Upper lobe of left lung (tissue), 4 donors: ENCODE measurements around the gene IFNGR2.
"Not testable (repeated sequence)": the region's sequence is repeated elsewhere in the genome, so short reads cannot be mapped to it uniquely, and the experiment has no call there.

ENCODE experiments used
- POLR2A ChIP-seq, 4 donors: fragments of 450-650 bp; IDR thresholded peaks; one replicate each; pipeline ENCODE4 v1.5.1; 2016 to 2017; ENCODE audit warnings: antibody characterized with exemption in 4 of 4, mild to moderate bottlenecking in 2 of 4
- POLR2AphosphoS5 ChIP-seq, 2 donors: sonication (generic); formaldehyde crosslinking; IDR thresholded peaks; one replicate each; pipeline ENCODE4 v1.5.1; 2017; ENCODE audit warnings: antibody characterized with exemption in 2 of 2
- TF ChIP-seq, protein P1 (sequence below), 6 experiments: fragments of 450-650 bp in 4 of 6; fragments of 200-600 bp in 2 of 6; sonication (generic) in 2 of 6; IDR thresholded peaks; one replicate each; pipeline ENCODE4 v1.5.1; 2016 to 2019; ENCODE audit warnings: antibody characterized with exemption in 6 of 6

DNA sequence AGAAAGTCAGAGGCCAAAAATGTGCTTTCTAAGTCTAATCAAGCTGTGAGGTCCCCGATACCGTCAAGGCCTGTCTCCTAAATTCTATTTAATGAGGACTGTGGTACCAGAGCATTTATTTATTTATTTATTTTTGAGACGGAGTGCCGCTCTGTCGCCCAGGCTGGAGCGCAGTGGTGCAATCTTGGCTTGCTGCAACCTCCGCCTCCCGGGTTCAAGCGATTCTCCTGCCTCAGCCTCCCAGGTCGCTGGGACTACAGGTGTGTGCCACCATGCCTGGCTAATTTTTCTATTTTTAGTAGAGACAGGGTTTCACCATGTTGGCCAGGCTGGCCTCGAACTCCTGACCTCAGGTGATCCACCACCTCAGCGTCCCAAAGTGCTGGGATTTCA lies 9.2 kb downstream of the IFNGR2 start:
- TF ChIP-seq, protein P1, sequence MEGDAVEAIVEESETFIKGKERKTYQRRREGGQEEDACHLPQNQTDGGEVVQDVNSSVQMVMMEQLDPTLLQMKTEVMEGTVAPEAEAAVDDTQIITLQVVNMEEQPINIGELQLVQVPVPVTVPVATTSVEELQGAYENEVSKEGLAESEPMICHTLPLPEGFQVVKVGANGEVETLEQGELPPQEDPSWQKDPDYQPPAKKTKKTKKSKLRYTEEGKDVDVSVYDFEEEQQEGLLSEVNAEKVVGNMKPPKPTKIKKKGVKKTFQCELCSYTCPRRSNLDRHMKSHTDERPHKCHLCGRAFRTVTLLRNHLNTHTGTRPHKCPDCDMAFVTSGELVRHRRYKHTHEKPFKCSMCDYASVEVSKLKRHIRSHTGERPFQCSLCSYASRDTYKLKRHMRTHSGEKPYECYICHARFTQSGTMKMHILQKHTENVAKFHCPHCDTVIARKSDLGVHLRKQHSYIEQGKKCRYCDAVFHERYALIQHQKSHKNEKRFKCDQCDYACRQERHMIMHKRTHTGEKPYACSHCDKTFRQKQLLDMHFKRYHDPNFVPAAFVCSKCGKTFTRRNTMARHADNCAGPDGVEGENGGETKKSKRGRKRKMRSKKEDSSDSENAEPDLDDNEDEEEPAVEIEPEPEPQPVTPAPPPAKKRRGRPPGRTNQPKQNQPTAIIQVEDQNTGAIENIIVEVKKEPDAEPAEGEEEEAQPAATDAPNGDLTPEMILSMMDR (IDR thresholded peaks at IDR 0.05), result not testable (repeated sequence)
- not testable (repeated sequence) for TF ChIP-seq POLR2A, POLR2AphosphoS5 (IDR thresholded peaks at IDR 0.05)
